Heart left ventricle (tissue), 16 donors: ENCODE measurements around the gene PRELID2. TPM values are rescaled to one million over a fixed set of nuclear protein-coding genes. Genes with fewer than 3 reads are reported as not detected.

Source experiments
- ATAC-seq, 4 donors: fragments of 200-7000 bp; cut with Tn5 transposase; one replicate each; pipeline ENCODE4 v1.9.1; 2020 to 2022; ENCODE audit warnings: moderate library complexity in 4 of 4, mild to moderate bottlenecking in 3 of 4, moderate number of reproducible peaks in 1 of 4
- DNase-seq, 5 donors: peaks; one replicate each; pipeline ENCODE4 v3.0.0-alpha.2; 2020
- H3K27ac ChIP-seq, 12 donors: fragments of 200-600 bp; sonication (generic) in 4 of 12; one replicate each; pipeline versions ENCODE4 v1.5.0 to v1.8.0; 2016 to 2022; ENCODE audit warnings: mild to moderate bottlenecking in 2 of 12
- H3K27me3 ChIP-seq, 9 donors: fragments of 200-600 bp; sonication (generic) in 2 of 9; one replicate each; pipeline versions ENCODE4 v1.5.1 to v1.8.0; 2016 to 2022; ENCODE audit warnings: mild to moderate bottlenecking in 3 of 9
- H3K36me3 ChIP-seq, 9 donors: fragments of 200-600 bp; sonication (generic) in 2 of 9; one replicate each; pipeline versions ENCODE4 v1.5.0 to v1.8.0; 2018 to 2022; ENCODE audit warnings: mild to moderate bottlenecking in 2 of 9
- H3K4me1 ChIP-seq, 12 donors: fragments of 200-600 bp; sonication (generic) in 4 of 12; one replicate each; pipeline versions ENCODE4 v1.5.0 to v1.8.0; 2016 to 2022; ENCODE audit warnings: mild to moderate bottlenecking in 3 of 12
- H3K4me3 ChIP-seq, 12 donors: fragments of 200-600 bp; sonication (generic) in 4 of 12; one replicate each; pipeline versions ENCODE4 v1.5.0 to v1.8.0; 2017 to 2022; ENCODE audit warnings: mild to moderate bottlenecking in 9 of 12, moderate library complexity in 4 of 12
- H3K9me3 ChIP-seq, 12 donors: fragments of 200-600 bp; sonication (generic) in 4 of 12; one replicate each; pipeline versions ENCODE4 v1.5.0 to v1.8.0; 2016 to 2022; ENCODE audit warnings: mild to moderate bottlenecking in 1 of 12
- CTCF ChIP-seq, 12 donors: fragments of 200-600 bp; sonication (generic) in 4 of 12; IDR thresholded peaks; one replicate each; pipeline versions ENCODE4 v1.5.0 to v1.8.0; 2018 to 2022; ENCODE audit warnings: antibody characterized with exemption in 12 of 12, mild to moderate bottlenecking in 5 of 12
- POLR2A ChIP-seq, 2 donors: fragments of 450-650 bp; IDR thresholded peaks; one replicate each; pipeline ENCODE4 v1.6.1; 2017; ENCODE audit warnings: antibody characterized with exemption in 2 of 2, mild to moderate bottlenecking in 2 of 2, moderate library complexity in 2 of 2
- WGBS, 4 donors: extraction: QIAGEN DNeasy Blood & Tissue Kit in 2 of 4; methylation state at CpG; one replicate each; pipeline versions ENCODE4 v1.1.5 to v1.1.7; 2013 to 2018; 5-methylcytosine and 5-hydroxymethylcytosine counted together
- intact Hi-C, 10 donors: fragments of 100-400 bp; cut with DNase I; formaldehyde crosslinking; loops; one replicate each; pipeline versions ENCODE4 v1.11.1 to v1.14.2; 2022
- polyA plus RNA-seq, 2 donors: library from polyadenylated mRNA; stranded (reverse); fragments of 200-250 nt; gene quantifications; one replicate each; pipeline ENCODE4 v1.2.3, GENCODE V29; 2013
- total RNA-seq, 9 donors: library from RNA; depleted of rRNA in 2 of 9; stranded (reverse); fragments of >200 nt in 2 of 9; fragmentation: NEBNext Ultra II Directional in 3 of 9; extraction: Animal tissue kit (Norgen Biotek cat#: 25700) in 3 of 9; gene quantifications; one replicate each; pipeline versions ENCODE4 v1.1.0 to v1.2.4, GENCODE V29; 2016 to 2023
- donor health status: ischemic (EF 13 %, LVEDD 7.1; RV severe dilation, severe dysfunction).
- donor health status: healthy with polysubstance abuse.
- donor health status: DM: no; HTN: yes; CAD: no.
- donor health status: DM: no; HTN: no; CAD: no.
- donor health status: ischemic (EF 25% LVEDD 6.9; RV normal size, moderate dysfunction).
- donor health status: ischemic (EF 25% LVEDD 5.7; RV mildly dilated, moderate dysfunction).
- donor health status: healthy.
- donor health status: DM: yes; HTN: yes; CAD: no.
- donor health status: ischemic (EF 35%, LVEDD 5.7; RV mildly dilated, moderate dysfunction).
- donor health status: nonischemic (EF 11% LVEDD 7.7; RV severe dilation, severe dysfunction).
- donor health status: DM: yes; HTN: yes; CAD: no.
- donor health status: PGD.
- donor health status: ischemic (EF 29% LVEDD 5.4; RV normal size, mild dysfunction).
- donor health status: nonischemic (EF 23%, LVEDD 6.1; RV moderate dilation, normal function).

The PRELID2 gene
- total and polyA plus RNA-seq, 11 donors, result 1.2 to 26.7 (median 9.1) TPM

GRCh38 chr5:145723516-145723915, 111.6 kb downstream of the PRELID2 start:
- ATAC-seq (no peak), DNase-seq (no peak)
- Histone ChIP-seq H3K4me1 (no peaks in the 10 kb centered on the region), H3K27me3 (no peaks in the 10 kb centered on the region), H3K4me3 (no peak overlapping the region), H3K36me3 (no peaks in the 10 kb centered on the region), H3K27ac (no peak overlapping the region), H3K9me3 (peaks cover 0 to 23% (median 10%) of the 10 kb centered on the region in 12 donors)
- intact Hi-C loops, result no loop called here
- WGBS, 4 donors, result 28 to 49% (median 44%) methylated on average over 1 of the region's 1 CpG
- TF ChIP-seq CTCF (IDR thresholded peaks at IDR 0.05) (no peak), POLR2A (IDR thresholded peaks at IDR 0.05) (no peak)

- H3K4me3 ChIP-seq, result no peak overlapping the region
- no peaks in the 10 kb centered on the region for H3K27me3 ChIP-seq
- no peaks in the 10 kb centered on the region for H3K4me1 ChIP-seq
- 90 to 98% (median 95%) methylated on average over 1 of the region's 1 CpG for WGBS, 4 donors
- ATAC-seq (no peak), DNase-seq (no peak)
- no peaks in the 10 kb centered on the region for H3K9me3 ChIP-seq
- no peaks in the 10 kb centered on the region for H3K36me3 ChIP-seq
- TF ChIP-seq POLR2A (IDR thresholded peaks at IDR 0.05) (no peak), CTCF (IDR thresholded peaks at IDR 0.05) (peak in 4 of 12 donors; percentile 7 to 29 (median 20))
- intact Hi-C loops, result no loop called here
- no peak overlapping the region for H3K27ac ChIP-seq
Observed at GRCh38 chr5:145718956-145719355, 116.2 kb downstream of the PRELID2 start.

- Histone ChIP-seq H3K9me3 (no peaks in the 10 kb centered on the region), H3K4me1 (no peaks in the 10 kb centered on the region), H3K4me3 (no peak overlapping the region), H3K27ac (no peak overlapping the region), H3K36me3 (no peaks in the 10 kb centered on the region), H3K27me3 (no peaks in the 10 kb centered on the region)
- intact Hi-C loops, result no loop called here
- DNase-seq, result no peak
- no peak for ATAC-seq
- 94 to 97% (median 94%) methylated on average over 1 of the region's 1 CpG for WGBS, 4 donors
- TF ChIP-seq CTCF (IDR thresholded peaks at IDR 0.05), result no peak
- no peak for TF ChIP-seq POLR2A (IDR thresholded peaks at IDR 0.05)
Observed at GRCh38 chr5:145715412-145715811, 119.7 kb downstream of the PRELID2 start.

GRCh38 chr5:145712245-145712644, 122.9 kb downstream of the PRELID2 start:
- ATAC-seq (no peak), DNase-seq (no peak)
- no peak overlapping the region for H3K27ac ChIP-seq
- WGBS, 4 donors, result 80 to 89% (median 84%) methylated on average over 2 of the region's 2 CpGs
- no peaks in the 10 kb centered on the region for H3K27me3 ChIP-seq
- intact Hi-C loops, result no loop called here
- no peaks in the 10 kb centered on the region for H3K9me3 ChIP-seq
- no peak overlapping the region for H3K4me3 ChIP-seq
- TF ChIP-seq POLR2A (IDR thresholded peaks at IDR 0.05) (no peak), CTCF (IDR thresholded peaks at IDR 0.05) (no peak)
- no peaks in the 10 kb centered on the region for H3K36me3 ChIP-seq
- no peaks in the 10 kb centered on the region for H3K4me1 ChIP-seq
